SJCRH30 (cell line): ENCODE results near the gene MPRIP. TPM values are rescaled to one million over a fixed set of nuclear protein-coding genes. Genes with fewer than 3 reads are reported as not detected.
"Not testable (repeated sequence)": the region's sequence is repeated elsewhere in the genome, so short reads cannot be mapped to it uniquely, and the experiment has no call there.

Source experiments
- DNase-seq, 2 experiments: peaks; one replicate each; pipeline ENCODE4 v3.0.0-alpha.2; 2015 to 2020
- H3K27ac ChIP-seq: fragments of 250-450 bp; sonication (Bioruptor Pico); 2 replicates; pipeline ENCODE4 v1.5.1; 2020; ENCODE audit warnings: mild to moderate bottlenecking, moderate library complexity
- H3K27me3 ChIP-seq: fragments of 250-450 bp; sonication (Bioruptor Pico); 2 replicates; pipeline ENCODE4 v1.5.1; 2020; ENCODE audit warnings: mild to moderate bottlenecking, moderate library complexity
- H3K36me3 ChIP-seq: fragments of 250-450 bp; sonication (Bioruptor Pico); 2 replicates; pipeline ENCODE4 v1.5.1; 2020; ENCODE audit warnings: mild to moderate bottlenecking, moderate library complexity
- H3K4me1 ChIP-seq: fragments of 250-450 bp; sonication (Bioruptor Pico); 2 replicates; pipeline ENCODE4 v1.5.1; 2020; ENCODE audit warnings: mild to moderate bottlenecking, moderate library complexity
- H3K4me3 ChIP-seq: fragments of 250-450 bp; sonication (Bioruptor Pico); 2 replicates; pipeline ENCODE4 v1.5.1; 2020; ENCODE audit warnings: mild to moderate bottlenecking, moderate library complexity
- H3K9me3 ChIP-seq: fragments of 250-450 bp; sonication (Bioruptor Pico); replicated peaks from 2 replicates; pipeline ENCODE4 v1.5.1; 2020; ENCODE audit warnings: mild to moderate bottlenecking, moderate library complexity
- total RNA-seq: library from RNA; depleted of rRNA; stranded (reverse); fragments of >200 nt; shearing (Covaris generic); gene quantifications from 2 replicates; pipeline ENCODE4 v1.2.3, GENCODE V29; 2014

The MPRIP gene
- total RNA-seq, 1 experiment from 2014 or later = 312 TPM

DNA sequence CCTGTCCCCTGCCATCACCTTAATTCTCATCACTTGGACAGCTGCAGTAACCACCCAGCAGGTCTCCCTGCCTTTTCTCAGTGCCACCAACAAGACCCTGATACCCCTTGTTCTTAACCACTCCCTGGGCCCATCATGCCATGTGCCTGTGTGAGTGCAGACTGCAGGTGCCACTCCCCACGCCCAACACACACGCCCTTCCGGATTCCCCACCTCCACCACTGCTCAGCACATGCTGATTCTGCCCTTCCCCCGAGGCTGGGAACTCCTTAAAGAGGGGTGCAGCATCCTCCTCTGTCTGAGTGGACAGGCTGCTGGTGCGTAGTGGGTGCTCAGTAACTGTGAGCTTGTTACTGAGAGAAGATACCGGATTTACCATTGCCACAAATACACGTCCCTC lies 111.5 kb downstream of the MPRIP start:
- DNase-seq = no peak
- H3K27ac ChIP-seq = no peak overlapping the region
- H3K9me3 ChIP-seq = no peaks in the 10 kb centered on the region
- H3K4me3 ChIP-seq = no peak overlapping the region
- no peaks in the 10 kb centered on the region for H3K27me3 ChIP-seq
- H3K4me1 ChIP-seq = no peaks in the 10 kb centered on the region
- peaks cover 82% of the 10 kb centered on the region for H3K36me3 ChIP-seq

DNA sequence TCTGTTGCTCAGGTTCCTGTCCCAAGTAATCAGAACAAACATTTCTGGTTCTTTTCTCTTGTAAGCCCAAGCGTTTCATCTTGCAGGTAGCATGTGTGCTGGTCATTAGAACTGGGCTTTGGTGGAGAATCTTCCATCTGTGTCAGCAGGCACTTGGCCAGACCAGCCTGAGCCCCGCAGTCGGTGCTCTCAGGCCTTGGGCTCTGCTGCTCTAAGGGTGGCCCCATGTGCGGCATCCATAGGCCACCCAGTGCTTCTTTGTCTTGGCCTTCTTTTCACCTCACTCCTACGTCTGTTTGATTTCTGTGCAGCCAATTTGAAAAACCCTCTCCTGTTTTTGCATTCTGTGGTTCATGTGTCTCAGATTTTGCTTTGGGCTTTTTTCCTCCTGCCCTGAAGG lies 112.3 kb downstream of the MPRIP start:
- no peak overlapping the region for H3K27ac ChIP-seq
- no peak overlapping the region for H3K4me3 ChIP-seq

DNA sequence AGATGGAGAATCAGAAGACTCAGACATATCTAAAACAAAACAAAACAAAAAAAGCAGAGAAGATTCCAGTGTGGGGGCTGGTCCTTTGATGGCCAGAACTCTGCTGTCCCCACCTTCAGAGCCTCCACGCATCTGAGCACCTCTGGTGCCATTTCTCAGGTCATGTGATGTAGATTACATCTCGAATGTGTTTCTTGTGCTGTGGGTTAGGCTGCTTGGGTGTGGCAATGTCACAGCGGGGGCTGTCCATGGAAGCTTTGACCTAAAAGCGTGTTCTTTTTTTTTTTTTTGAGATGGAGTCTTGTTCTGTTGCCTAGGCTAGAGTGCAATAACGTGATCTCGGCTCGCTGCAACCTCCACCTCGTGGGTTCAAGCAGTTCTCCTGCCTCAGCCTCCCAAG lies 112.7 kb downstream of the MPRIP start:
- Histone ChIP-seq H3K27ac (no peak overlapping the region), H3K27me3 (no peaks in the 10 kb centered on the region), H3K4me3 (no peak overlapping the region), H3K36me3 (peaks cover 85% of the 10 kb centered on the region), H3K4me1 (no peaks in the 10 kb centered on the region), H3K9me3 (no peaks in the 10 kb centered on the region)
- no peak for DNase-seq

More for the DNA sequence above, 112.3 kb downstream of the MPRIP start:
- DNase-seq = no peak
- Histone ChIP-seq H3K9me3 (no peaks in the 10 kb centered on the region), H3K36me3 (peaks cover 85% of the 10 kb centered on the region), H3K4me1 (no peaks in the 10 kb centered on the region), H3K27me3 (no peaks in the 10 kb centered on the region)

DNA sequence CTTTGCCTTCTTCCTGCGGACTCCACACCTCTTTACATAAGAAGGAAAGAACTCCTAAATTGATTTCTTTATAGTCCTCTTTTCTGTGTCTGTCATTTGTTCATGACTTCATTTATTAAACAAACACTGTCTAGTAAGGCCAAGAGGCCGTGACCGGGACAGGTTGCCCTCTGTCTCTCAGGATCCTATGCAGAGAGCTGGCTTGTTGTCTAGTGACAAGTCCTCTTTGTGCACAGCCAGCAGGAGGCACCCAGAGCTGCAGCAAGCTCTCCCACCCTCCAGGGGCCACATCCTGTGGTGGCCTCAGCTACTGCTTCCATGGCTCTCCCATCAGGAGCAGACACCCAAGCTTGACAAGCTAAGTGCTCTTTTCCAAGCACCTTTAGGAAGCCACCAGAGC lies 113.3 kb downstream of the MPRIP start:
- H3K9me3 ChIP-seq = no peaks in the 10 kb centered on the region
- no peak overlapping the region for H3K27ac ChIP-seq
- H3K4me3 ChIP-seq = no peak overlapping the region
- H3K36me3 ChIP-seq = peaks cover 85% of the 10 kb centered on the region
- DNase-seq = no peak
- H3K4me1 ChIP-seq = no peaks in the 10 kb centered on the region
- H3K27me3 ChIP-seq = no peaks in the 10 kb centered on the region

DNA sequence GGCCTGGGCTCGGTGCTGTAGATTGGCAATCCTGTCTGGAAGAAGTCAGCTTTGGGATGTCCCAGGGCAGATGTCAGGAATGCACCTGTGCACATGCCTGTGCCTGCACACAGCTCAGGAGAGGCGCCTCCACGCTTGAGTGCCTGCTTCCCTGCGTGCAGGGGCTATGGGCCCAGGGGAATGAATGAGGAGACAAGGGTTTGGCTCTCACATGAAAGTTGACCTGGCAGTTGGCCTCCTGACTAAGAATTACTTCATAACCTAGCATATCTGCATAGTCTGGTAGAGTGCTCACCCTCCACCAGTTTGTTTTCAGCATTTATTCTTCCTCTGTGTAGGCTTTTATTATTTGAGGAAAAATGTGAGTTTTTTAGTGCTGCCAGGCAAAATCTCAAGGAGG lies 113.8 kb downstream of the MPRIP start:
- Histone ChIP-seq H3K4me1 (no peaks in the 10 kb centered on the region), H3K4me3 (no peak overlapping the region), H3K36me3 (peaks cover 85% of the 10 kb centered on the region), H3K27ac (no peak overlapping the region), H3K9me3 (no peaks in the 10 kb centered on the region), H3K27me3 (no peaks in the 10 kb centered on the region)
- DNase-seq = no peak

DNA sequence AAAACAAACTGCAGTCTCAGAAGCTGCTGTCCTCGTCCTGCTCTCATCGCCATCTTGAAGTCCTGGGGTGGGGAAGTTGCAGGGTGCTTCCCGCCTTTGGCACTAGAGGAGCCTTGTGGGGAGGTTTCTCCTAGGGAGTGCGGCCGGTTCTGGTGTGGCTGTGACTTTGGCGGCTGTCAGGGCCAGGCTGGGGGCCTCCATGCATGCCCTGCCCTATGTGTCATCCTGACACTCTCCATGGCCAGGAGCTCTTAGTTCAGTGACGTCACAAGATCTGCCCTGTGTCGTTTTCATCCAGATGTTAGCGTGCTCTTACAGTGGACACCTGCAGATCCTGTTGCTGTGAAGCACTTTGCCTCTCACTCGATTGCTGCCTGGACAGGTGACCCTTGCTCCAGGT lies 114.3 kb downstream of the MPRIP start:
- no peak for DNase-seq
- H3K4me1 ChIP-seq = no peaks in the 10 kb centered on the region
- no peaks in the 10 kb centered on the region for H3K9me3 ChIP-seq
- H3K36me3 ChIP-seq = peaks cover 85% of the 10 kb centered on the region
- no peak overlapping the region for H3K27ac ChIP-seq
- no peak overlapping the region for H3K4me3 ChIP-seq
- H3K27me3 ChIP-seq = no peaks in the 10 kb centered on the region

DNA sequence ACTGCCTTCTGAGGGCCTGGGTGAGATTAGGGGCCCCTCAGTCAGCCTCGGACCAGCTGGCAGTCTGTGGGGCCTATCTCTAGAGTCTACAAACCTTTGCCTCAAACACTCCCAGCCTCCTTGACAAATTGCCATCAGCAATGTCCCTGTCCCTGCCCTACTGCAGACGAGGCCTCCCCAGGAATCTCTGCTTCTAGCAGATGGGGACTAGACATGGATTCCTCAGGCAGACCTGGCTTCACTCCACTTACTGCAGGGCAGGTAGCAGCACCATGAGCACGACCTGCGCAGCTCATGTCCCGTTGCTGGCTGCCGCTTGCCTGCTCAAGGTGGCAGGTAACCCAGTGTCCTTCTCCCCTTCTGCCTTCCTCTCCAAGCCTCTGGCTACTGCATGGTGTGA lies 114.8 kb downstream of the MPRIP start:
- Histone ChIP-seq H3K27ac (no peak overlapping the region), H3K9me3 (no peaks in the 10 kb centered on the region), H3K4me3 (no peak overlapping the region), H3K27me3 (no peaks in the 10 kb centered on the region), H3K4me1 (no peaks in the 10 kb centered on the region), H3K36me3 (peaks cover 84% of the 10 kb centered on the region)
- DNase-seq = no peak

DNA sequence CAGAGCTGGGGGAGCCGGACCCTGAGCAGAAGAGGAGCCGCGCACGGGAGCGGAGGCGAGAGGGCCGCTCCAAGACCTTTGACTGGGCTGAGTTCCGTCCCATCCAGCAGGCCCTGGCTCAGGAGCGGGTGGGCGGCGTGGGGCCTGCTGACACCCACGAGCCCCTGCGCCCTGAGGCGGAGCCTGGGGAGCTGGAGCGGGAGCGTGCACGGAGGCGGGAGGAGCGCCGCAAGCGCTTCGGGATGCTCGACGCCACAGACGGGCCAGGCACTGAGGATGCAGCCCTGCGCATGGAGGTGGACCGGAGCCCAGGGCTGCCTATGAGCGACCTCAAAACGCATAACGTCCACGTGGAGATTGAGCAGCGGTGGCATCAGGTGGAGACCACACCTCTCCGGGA lies 116.2 kb downstream of the MPRIP start:
- H3K36me3 ChIP-seq = peaks cover 87% of the 10 kb centered on the region
- not testable (repeated sequence) for DNase-seq, H3K4me1 ChIP-seq, H3K27ac ChIP-seq, H3K27me3 ChIP-seq, H3K4me3 ChIP-seq, H3K9me3 ChIP-seq

DNA sequence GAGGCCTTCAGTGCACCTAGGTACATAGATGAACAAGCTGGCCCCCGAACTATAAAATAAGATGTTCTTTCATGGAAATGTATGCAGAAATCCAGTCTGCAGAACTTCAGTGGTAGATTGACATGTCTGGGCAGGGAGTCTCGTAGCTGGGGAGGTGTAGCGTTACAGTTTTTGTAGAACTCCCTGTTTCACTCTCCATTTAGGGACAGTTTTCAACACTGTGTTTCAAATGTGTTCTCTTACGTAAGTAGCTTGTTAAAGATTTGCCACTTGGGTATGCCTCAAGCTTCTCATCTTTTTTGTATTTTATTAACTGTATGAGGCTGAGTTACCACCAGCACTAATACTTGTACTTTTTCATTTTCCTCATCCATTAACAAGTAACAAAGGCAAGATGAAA lies 117.3 kb downstream of the MPRIP start:
- no peaks in the 10 kb centered on the region for H3K27me3 ChIP-seq
- H3K4me3 ChIP-seq = no peak overlapping the region
- H3K27ac ChIP-seq = no peak overlapping the region
- DNase-seq = no peak
- H3K36me3 ChIP-seq = peaks cover 87% of the 10 kb centered on the region
- H3K4me1 ChIP-seq = no peaks in the 10 kb centered on the region
- no peaks in the 10 kb centered on the region for H3K9me3 ChIP-seq

DNA sequence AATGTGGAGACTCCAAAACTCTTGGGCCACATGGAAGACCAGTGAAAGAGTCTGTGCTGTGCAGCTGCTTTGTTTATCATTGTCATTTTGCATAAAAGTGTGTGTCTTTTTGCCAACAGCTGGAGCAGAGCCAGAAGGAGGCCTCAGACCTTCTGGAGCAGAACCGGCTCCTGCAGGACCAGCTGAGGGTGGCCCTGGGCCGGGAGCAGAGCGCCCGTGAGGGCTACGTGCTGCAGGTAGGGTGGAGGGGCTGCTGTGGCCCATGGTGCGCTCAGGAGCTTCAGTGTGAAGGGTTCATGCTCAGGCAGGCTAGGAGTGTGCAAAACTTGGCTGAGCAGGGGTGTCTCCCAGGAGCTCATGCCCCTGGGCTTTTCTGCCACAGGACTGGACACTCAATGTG lies 118.9 kb downstream of the MPRIP start:
- Histone ChIP-seq H3K4me1 (no peaks in the 10 kb centered on the region), H3K27me3 (no peaks in the 10 kb centered on the region), H3K9me3 (no peaks in the 10 kb centered on the region), H3K36me3 (peaks cover 87% of the 10 kb centered on the region), H3K27ac (no peak overlapping the region), H3K4me3 (no peak overlapping the region)
- no peak for DNase-seq

DNA sequence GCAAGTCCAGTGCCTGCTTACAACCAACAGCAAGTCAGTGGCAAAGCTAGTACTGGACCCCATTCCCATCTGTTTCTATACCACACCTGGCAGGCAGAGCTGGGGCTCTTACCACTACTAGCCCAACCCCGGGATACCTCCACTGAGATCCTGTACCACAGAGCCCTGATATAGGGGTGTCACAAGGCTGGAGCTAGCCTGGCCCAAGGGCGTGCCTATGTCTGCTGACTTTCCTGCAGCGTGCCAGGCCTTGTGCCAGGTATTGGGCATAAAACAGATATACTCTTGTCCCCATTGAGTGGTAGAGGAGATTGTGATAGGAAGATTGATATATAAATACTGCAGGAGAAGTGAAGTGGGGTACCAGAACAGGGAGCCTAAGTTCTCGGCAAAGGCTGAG lies 119.5 kb downstream of the MPRIP start:
- no peak overlapping the region for H3K4me3 ChIP-seq
- no peak overlapping the region for H3K27ac ChIP-seq
- no peaks in the 10 kb centered on the region for H3K4me1 ChIP-seq
- no peak for DNase-seq
- peaks cover 87% of the 10 kb centered on the region for H3K36me3 ChIP-seq
- H3K9me3 ChIP-seq = no peaks in the 10 kb centered on the region
- H3K27me3 ChIP-seq = no peaks in the 10 kb centered on the region

DNA sequence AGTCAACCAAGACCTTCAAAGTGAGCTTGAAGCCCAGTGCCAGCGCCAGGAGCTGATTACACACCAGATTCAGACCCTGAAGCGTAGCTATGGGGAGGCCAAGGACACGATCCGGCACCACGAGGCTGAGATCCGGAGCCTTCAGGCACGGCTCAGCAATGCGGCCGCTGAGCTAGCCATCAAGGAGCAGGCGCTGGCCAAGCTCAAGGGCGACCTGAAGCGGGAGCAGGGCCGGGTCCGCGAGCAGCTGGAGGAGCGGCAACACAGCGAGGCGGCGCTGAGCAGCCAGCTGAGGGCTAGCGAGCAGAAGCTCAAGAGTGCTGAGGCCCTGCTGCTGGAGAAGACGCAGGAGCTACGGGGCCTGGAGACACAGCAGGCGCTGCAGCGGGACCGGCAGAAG lies 121.9 kb downstream of the MPRIP start:
- DNase-seq = no peak
- H3K4me1 ChIP-seq = no peaks in the 10 kb centered on the region
- H3K27ac ChIP-seq = no peak overlapping the region
- H3K4me3 ChIP-seq = no peak overlapping the region
- H3K9me3 ChIP-seq = no peaks in the 10 kb centered on the region
- H3K27me3 ChIP-seq = no peaks in the 10 kb centered on the region
- H3K36me3 ChIP-seq = peaks cover 92% of the 10 kb centered on the region

DNA sequence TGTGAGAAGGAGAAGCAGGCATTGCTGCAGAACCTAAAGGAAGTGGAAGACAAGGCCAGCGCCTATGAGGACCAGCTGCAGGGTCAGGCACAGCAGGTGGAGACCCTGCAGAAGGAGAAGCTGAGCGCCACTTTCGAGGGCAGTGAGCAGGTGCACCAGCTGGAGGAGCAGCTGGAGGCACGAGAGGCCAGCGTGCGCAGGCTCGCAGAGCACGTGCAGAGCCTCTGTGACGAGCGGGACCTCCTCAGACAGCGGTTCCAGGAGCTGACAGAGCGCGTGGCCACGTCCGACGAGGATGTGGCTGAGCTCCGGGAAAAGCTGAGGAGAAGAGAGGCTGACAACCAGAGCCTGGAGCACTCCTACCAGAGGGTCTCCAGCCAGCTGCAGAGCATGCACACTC lies 122.4 kb downstream of the MPRIP start:
- DNase-seq = no peak
- Histone ChIP-seq H3K4me3 (no peak overlapping the region), H3K27me3 (no peaks in the 10 kb centered on the region), H3K4me1 (no peaks in the 10 kb centered on the region), H3K9me3 (no peaks in the 10 kb centered on the region), H3K36me3 (peaks cover 88% of the 10 kb centered on the region), H3K27ac (no peak overlapping the region)

DNA sequence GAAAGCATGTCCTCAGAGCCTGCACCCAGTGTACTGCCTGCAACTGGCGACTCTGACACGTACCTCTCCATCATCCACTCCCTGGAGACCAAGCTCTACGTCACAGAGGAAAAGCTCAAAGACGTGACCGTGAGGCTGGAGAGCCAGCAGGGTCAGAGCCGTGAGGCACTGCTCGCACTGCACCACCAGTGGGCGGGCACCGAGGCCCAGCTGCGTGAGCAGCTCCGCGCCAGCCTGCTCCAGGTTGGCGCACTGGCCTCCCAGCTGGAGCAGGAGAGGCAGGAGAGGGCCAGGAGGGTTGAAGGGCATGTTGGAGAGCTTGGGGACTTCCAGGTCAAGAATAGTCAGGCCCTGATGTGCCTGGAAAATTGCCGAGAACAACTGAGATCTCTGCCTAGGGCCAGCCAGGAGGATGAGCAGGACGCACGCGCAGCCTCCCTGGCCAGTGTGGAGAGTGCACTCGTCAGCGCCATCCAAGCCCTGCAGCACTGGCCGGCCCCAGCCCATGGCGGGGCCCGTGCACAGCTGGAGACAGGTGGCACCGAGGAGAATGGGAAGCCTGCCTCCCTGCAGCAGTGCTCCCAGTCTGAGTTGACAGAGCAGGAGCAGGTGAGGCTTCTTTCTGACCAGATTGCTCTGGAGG lies 123.5 kb downstream of the MPRIP start:
- Histone ChIP-seq H3K36me3 (peaks cover 81% of the 10 kb centered on the region), H3K4me1 (no peaks in the 10 kb centered on the region), H3K4me3 (no peak overlapping the region)

DNA sequence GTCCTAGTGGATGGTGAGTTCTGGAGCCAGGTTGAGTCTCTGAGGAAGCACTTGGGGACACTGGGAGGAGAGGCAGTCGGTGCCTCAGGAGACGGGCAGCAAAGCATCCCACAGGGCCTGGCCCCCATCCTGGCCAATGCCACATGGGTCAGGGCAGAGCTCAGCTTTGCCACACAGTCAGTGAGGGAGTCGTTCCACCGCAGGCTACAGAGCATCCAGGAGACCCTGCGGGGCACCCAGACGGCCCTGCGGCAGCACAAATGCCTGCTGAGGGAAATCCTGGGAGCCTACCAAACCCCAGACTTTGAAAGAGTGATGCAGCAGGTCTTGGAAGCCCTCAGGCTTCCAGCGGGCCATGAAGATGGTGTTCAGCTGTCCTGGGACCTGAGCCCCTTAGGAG lies 124.2 kb downstream of the MPRIP start:
- H3K4me3 ChIP-seq = no peak overlapping the region
- DNase-seq = no peak
- H3K9me3 ChIP-seq = no peaks in the 10 kb centered on the region
- H3K4me1 ChIP-seq = no peaks in the 10 kb centered on the region
- H3K36me3 ChIP-seq = peaks cover 81% of the 10 kb centered on the region
- H3K27ac ChIP-seq = no peak overlapping the region
- no peaks in the 10 kb centered on the region for H3K27me3 ChIP-seq

More for the DNA sequence above, 123.5 kb downstream of the MPRIP start:
- no peak for DNase-seq
- H3K9me3 ChIP-seq = no peaks in the 10 kb centered on the region
- H3K27ac ChIP-seq = no peak overlapping the region
- H3K27me3 ChIP-seq = no peaks in the 10 kb centered on the region

DNA sequence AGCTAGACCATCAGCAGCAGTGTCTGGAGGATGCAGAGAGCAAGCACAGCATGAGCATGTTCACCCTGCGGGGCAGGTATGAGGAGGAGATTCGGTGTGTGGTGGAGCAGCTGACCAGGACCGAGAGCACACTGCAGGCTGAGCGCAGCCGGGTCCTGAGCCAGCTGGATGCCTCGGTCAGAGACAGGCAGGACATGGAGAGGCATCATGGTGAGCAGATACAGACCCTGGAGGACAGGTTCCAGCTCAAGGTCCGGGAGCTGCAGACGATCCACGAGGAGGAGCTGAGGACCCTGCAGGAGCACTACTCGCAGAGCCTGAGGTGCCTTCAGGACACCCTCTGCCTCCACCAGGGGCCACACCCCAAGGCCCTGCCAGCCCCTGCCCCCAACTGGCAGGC lies 125.1 kb downstream of the MPRIP start:
- H3K36me3 ChIP-seq = peaks cover 82% of the 10 kb centered on the region
- H3K27me3 ChIP-seq = no peaks in the 10 kb centered on the region
- no peak overlapping the region for H3K27ac ChIP-seq
- no peak overlapping the region for H3K4me3 ChIP-seq
- no peaks in the 10 kb centered on the region for H3K4me1 ChIP-seq
- H3K9me3 ChIP-seq = no peaks in the 10 kb centered on the region
- DNase-seq = no peak
